Endothelial cell of umbilical vein (primary cell): Measurements from ENCODE around the gene C1RL. TPM values are rescaled to one million over a fixed set of nuclear protein-coding genes. Genes with fewer than 3 reads are reported as not detected.

Source experiments
- BruUV-seq: library from RNA; stranded (reverse); fragments of 400-500 nt; replicated peaks from 2 replicates; lab custom pipeline; 2021; lab: Mats Ljungman, UMichigan
- CTCF ChIA-PET: fragments of 300-600, 350-600 bp; sonication (Branson Sonifier 250); formaldehyde crosslinking; loops from one replicate; lab custom pipeline; 2021; ENCODE audit warnings: antibody characterized with exemption, inconsistent platforms; lab: Charles Lee
- POLR2A ChIA-PET: fragments of 300-600, 350-600 bp; sonication (Branson Sonifier 250); formaldehyde crosslinking; loops from one replicate; lab custom pipeline; 2021; ENCODE audit warnings: antibody characterized with exemption, inconsistent platforms; lab: Charles Lee
- DNase-seq: peaks from one replicate; pipeline ENCODE4 v3.0.0-alpha.2; 2011; ENCODE audit warnings: low read depth, low spot score
- FAIRE-seq: peaks from 2 replicates; lab custom pipeline; 2011; peaks lifted over from hg19 to GRCh38; lab: Jason Lieb, UNC
- H2AFZ ChIP-seq: 2 replicates; pipeline ENCODE4 v1.6.0; 2012; ENCODE audit warnings: low read depth, low read length, control low read depth, inconsistent platforms
- H3K27ac ChIP-seq: 2 replicates; pipeline ENCODE4 v1.5.1; 2011; ENCODE audit warnings: low read depth, mild to moderate bottlenecking, control low read depth, low read length, moderate library complexity; ENCODE audit not compliant: insufficient read depth
- H3K27me3 ChIP-seq, 2 experiments: 2 replicates each; pipeline versions ENCODE4 v1.6.0 to v1.6.1; 2011; ENCODE audit warnings: low read length in 2 of 2, mixed read lengths in 1 of 2; ENCODE audit not compliant: control insufficient read depth in 2 of 2, insufficient read depth in 2 of 2
- H3K36me3 ChIP-seq, 2 experiments: 2 replicates in 1 of 2; 3 replicates in 1 of 2; pipeline ENCODE4 v1.5.1; 2011; ENCODE audit warnings: low read length in 2 of 2, mild to moderate bottlenecking in 1 of 2, moderate library complexity in 1 of 2; ENCODE audit not compliant: control insufficient read depth in 2 of 2, insufficient read depth in 2 of 2; ENCODE audit errors: extremely low read depth in 1 of 2
- H3K4me1 ChIP-seq: 3 replicates; pipeline ENCODE4 v1.5.1; 2011; ENCODE audit warnings: mild to moderate bottlenecking, low read length; ENCODE audit not compliant: control insufficient read depth, insufficient read depth; ENCODE audit errors: extremely low read depth
- H3K4me2 ChIP-seq: 2 replicates; pipeline ENCODE4 v1.6.1; 2011; ENCODE audit warnings: low read length, control low read depth, mixed read lengths; ENCODE audit not compliant: insufficient read depth
- H3K4me3 ChIP-seq, 3 experiments: fragments of 200-600 bp in 1 of 3; sonication (generic), shearing (Covaris generic) in 1 of 3; replicated peaks in 1 of 3; 2 replicates each; pipeline ENCODE4 v1.5.1; 2011 to 2016; ENCODE audit warnings: control low read depth in 3 of 3, low read length in 3 of 3, mild to moderate bottlenecking in 2 of 3, inconsistent platforms in 1 of 3, low read depth in 1 of 3, moderate library complexity in 1 of 3; ENCODE audit not compliant: insufficient read depth in 1 of 3
- H3K79me2 ChIP-seq: 2 replicates; pipeline ENCODE4 v1.6.0; 2012; ENCODE audit warnings: low read length, inconsistent platforms; ENCODE audit not compliant: control insufficient read depth, insufficient read depth
- H3K9ac ChIP-seq: replicated peaks from 2 replicates; pipeline ENCODE3; 2011; ENCODE audit warnings: low read length, control low read depth; ENCODE audit not compliant: insufficient read depth; ENCODE audit errors: extremely low read depth
- H3K9me1 ChIP-seq: replicated peaks from 3 replicates; pipeline ENCODE4 v1.6.0; 2011; ENCODE audit warnings: mild to moderate bottlenecking, low read length; ENCODE audit not compliant: control insufficient read depth, insufficient read depth; ENCODE audit errors: extremely low read depth
- H3K9me3 ChIP-seq: replicated peaks from 2 replicates; pipeline ENCODE4 v1.5.1; 2012; ENCODE audit warnings: low read length, inconsistent platforms; ENCODE audit not compliant: control insufficient read depth, insufficient read depth
- H4K20me1 ChIP-seq: replicated peaks from 2 replicates; pipeline ENCODE3; 2011; ENCODE audit warnings: mild to moderate bottlenecking, low read length; ENCODE audit not compliant: control insufficient read depth, insufficient read depth; ENCODE audit errors: extremely low read depth
- EZH2 ChIP-seq: IDR thresholded peaks from 2 replicates; pipeline ENCODE4 v1.6.1; 2012; ENCODE audit warnings: borderline replicate concordance, low read depth, mild to moderate bottlenecking, moderate library complexity, low read length, inconsistent platforms; ENCODE audit not compliant: severe bottlenecking
- FOS ChIP-seq: IDR thresholded peaks from 2 replicates; pipeline ENCODE4 v1.6.1; 2011; ENCODE audit warnings: mild to moderate bottlenecking, low read length, moderate library complexity, borderline replicate concordance; ENCODE audit not compliant: insufficient read depth
- GATA2 ChIP-seq: IDR thresholded peaks from 2 replicates; pipeline ENCODE4 v1.7.0; 2011; ENCODE audit warnings: low read depth, mild to moderate bottlenecking, moderate library complexity, mixed read lengths, low read length; ENCODE audit not compliant: insufficient read length, insufficient read depth
- JUN ChIP-seq: IDR thresholded peaks from 2 replicates; pipeline ENCODE4 v1.6.1; 2011; ENCODE audit warnings: borderline replicate concordance, low read depth; ENCODE audit not compliant: insufficient read length, insufficient read depth
- MYC ChIP-seq: IDR thresholded peaks from one replicate; pipeline ENCODE4 v1.6.1; 2011; ENCODE audit warnings: mild to moderate bottlenecking, low read depth, low read length
- POLR2A ChIP-seq: IDR thresholded peaks from 2 replicates; pipeline ENCODE4 v1.6.1; 2012; ENCODE audit warnings: low read depth, mild to moderate bottlenecking, control low read depth, low read length
- POLR2AphosphoS5 ChIP-seq: IDR thresholded peaks from 2 replicates; pipeline ENCODE4 v1.6.1; 2012; ENCODE audit warnings: low read depth, mild to moderate bottlenecking, control low read depth, low read length, moderate library complexity; ENCODE audit not compliant: insufficient read depth
- dilution Hi-C: fragments of 300-500 bp; cut with MboI; formaldehyde crosslinking; loops from one replicate; pipeline ENCODE4 v1.15.0; 2019; ENCODE audit warnings: low sequenced_read_pairs; ENCODE audit not compliant: extremely low pct_ligation_motif_present
- intact Hi-C: fragments of 100-400 bp; cut with micrococcal nuclease; formaldehyde crosslinking; loops from one replicate; pipeline ENCODE4 v1.10.0; 2022
- polyA plus RNA-seq, 4 experiments: library from polyadenylated mRNA; depleted of rRNA in 3 of 4; stranded (reverse) in 3 of 4; unstranded in 1 of 4; fragments of >200 nt; gene quantifications; 2 replicates each; pipeline versions ENCODE4 v1.2.1 to v1.2.3, GENCODE V29; 2011 to 2012; ENCODE audit warnings: missing spikeins in 1 of 4
- total RNA-seq: library from RNA; stranded (reverse); gene quantifications from 2 replicates; pipeline ENCODE4 v1.2.3, GENCODE V29; 2021
- TF ChIP-seq, protein P1 (sequence below): IDR thresholded peaks from 2 replicates; pipeline ENCODE4 v1.6.1; 2011; ENCODE audit not compliant: insufficient read depth, insufficient read length
- TF ChIP-seq, protein P2 (sequence below), 2 donors: IDR thresholded peaks; 1 replicate in 1 of 2; 2 replicates in 1 of 2; pipeline ENCODE4 v1.5.1; 2011; ENCODE audit warnings: low read length in 2 of 2, mild to moderate bottlenecking in 2 of 2, moderate library complexity in 2 of 2, control low read depth in 1 of 2, inconsistent platforms in 1 of 2, low read depth in 1 of 2; ENCODE audit not compliant: insufficient read depth in 1 of 2; ENCODE audit errors: extremely low read depth in 1 of 2

C1RL gene
- total and polyA plus RNA-seq, 2 donors (not counting 3 experiments of a cell fraction or from before 2014, with no cell fraction given) = 20.9 to 25.0 TPM

DNA sequence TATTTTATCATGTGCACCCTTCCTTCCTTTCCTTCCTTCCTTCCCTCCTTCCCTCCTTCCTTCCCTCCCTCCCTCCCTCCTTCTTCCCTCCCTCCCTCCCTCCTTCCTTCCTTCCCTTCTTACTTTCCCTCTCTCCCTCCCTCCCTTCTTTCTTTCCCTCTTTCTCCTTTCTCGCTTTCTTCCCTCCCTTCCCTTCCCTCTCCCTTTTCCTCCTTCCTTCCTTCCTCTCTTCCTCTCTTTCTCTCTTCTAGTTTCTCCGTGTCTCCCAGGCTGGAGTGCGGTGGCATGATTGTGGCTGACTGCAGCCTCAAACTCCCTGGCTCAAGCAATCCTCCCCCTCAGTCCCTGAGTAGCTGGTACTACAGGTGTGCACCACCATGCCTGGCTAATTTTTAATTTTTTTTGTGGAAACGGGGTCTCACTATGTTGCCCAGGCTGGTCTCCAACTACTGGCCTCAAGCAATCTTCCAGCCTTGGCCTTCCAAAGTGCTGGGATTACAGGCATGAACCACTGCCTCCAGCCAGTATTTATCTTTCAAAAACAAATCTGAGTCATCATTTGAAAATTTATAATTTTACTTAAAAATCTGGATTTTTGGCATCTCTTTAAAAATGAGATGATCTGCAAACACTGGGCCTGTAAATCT, 7.8 kb downstream of the C1RL start:
- Histone ChIP-seq H3K4me2 (no peak overlapping the region), H3K27me3 (no peaks in the 10 kb centered on the region), H3K9ac (no peak overlapping the region), H3K27ac (no peak overlapping the region), H3K79me2 (no peaks in the 10 kb centered on the region), H4K20me1 (no peaks in the 10 kb centered on the region), H3K36me3 (peaks cover 0 to 1% of the 10 kb centered on the region in 2 experiments), H3K9me3 (no peaks in the 10 kb centered on the region), H3K4me3 (no peak overlapping the region), H3K9me1 (no peaks in the 10 kb centered on the region), H2AFZ (no peak overlapping the region), H3K4me1 (no peaks in the 10 kb centered on the region)
- TF ChIP-seq FOS (no peak), POLR2A (no peak), GATA2 (no peak)
- no TSS peak for BruUV-seq
- no peak for FAIRE-seq
- dilution Hi-C loops = no loop called here
- POLR2A ChIA-PET = no interaction called here
- intact Hi-C loops = no loop called here
- CTCF ChIA-PET = no interaction called here
- no peak for DNase-seq

DNA sequence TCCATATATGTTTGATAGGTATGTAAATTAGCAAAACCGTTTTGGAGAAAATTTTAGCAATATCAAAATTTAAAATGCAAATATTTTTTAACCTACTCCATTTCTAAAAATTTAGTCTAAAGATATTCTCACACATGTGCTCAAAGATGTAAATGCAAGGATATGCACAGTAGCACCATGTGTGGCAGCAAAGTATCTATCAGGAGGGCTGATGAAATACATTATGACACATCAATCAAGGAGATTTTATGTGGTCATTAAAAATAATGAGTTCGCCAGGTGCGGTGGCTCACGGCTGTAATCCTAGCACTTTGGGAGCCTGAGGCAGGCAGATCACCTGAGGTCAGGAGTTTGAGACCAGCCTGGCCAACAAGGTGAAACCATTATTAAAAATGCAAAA, 8.8 kb downstream of the C1RL start:
- no peaks in the 10 kb centered on the region for H3K27me3 ChIP-seq
- no peaks in the 10 kb centered on the region for H3K9me3 ChIP-seq
- no peak for DNase-seq
- no peak overlapping the region for H3K4me3 ChIP-seq
- H3K9me1 ChIP-seq = no peaks in the 10 kb centered on the region
- H3K4me1 ChIP-seq = no peaks in the 10 kb centered on the region
- no peak overlapping the region for H2AFZ ChIP-seq
- peaks cover 0 to 1% of the 10 kb centered on the region in 2 experiments for H3K36me3 ChIP-seq
- no peak overlapping the region for H3K27ac ChIP-seq
- H3K79me2 ChIP-seq = no peaks in the 10 kb centered on the region
- no TSS peak for BruUV-seq
- TF ChIP-seq GATA2 (no peak), JUN (no peak), POLR2AphosphoS5 (no peak), EZH2 (no peak), POLR2A (no peak), MYC (no peak), FOS (no peak)
- TF ChIP-seq, protein P1, sequence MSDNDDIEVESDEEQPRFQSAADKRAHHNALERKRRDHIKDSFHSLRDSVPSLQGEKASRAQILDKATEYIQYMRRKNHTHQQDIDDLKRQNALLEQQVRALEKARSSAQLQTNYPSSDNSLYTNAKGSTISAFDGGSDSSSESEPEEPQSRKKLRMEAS = no peak
- TF ChIP-seq, protein P2, sequence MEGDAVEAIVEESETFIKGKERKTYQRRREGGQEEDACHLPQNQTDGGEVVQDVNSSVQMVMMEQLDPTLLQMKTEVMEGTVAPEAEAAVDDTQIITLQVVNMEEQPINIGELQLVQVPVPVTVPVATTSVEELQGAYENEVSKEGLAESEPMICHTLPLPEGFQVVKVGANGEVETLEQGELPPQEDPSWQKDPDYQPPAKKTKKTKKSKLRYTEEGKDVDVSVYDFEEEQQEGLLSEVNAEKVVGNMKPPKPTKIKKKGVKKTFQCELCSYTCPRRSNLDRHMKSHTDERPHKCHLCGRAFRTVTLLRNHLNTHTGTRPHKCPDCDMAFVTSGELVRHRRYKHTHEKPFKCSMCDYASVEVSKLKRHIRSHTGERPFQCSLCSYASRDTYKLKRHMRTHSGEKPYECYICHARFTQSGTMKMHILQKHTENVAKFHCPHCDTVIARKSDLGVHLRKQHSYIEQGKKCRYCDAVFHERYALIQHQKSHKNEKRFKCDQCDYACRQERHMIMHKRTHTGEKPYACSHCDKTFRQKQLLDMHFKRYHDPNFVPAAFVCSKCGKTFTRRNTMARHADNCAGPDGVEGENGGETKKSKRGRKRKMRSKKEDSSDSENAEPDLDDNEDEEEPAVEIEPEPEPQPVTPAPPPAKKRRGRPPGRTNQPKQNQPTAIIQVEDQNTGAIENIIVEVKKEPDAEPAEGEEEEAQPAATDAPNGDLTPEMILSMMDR (IDR thresholded peaks at IDR 0.05; ENCODE audit: extremely low read depth in 1 of 2, insufficient read depth in 1 of 2, low read depth in 1 of 2, low read length in 2 of 2) = no peak
- H3K9ac ChIP-seq = no peak overlapping the region
- no peak for FAIRE-seq
- no peaks in the 10 kb centered on the region for H4K20me1 ChIP-seq
- ChIA-PET CTCF (no interaction called here), POLR2A (no interaction called here)
- intact Hi-C loops (no loop called here), dilution Hi-C loops (no loop called here)
- H3K4me2 ChIP-seq = no peak overlapping the region
